GM10248 (cell line): ENCODE measurements around the gene MAP2K2.

ENCODE experiments used
- CTCF ChIA-PET: fragments of 300-600 bp; sonication (Branson Sonifier 250); formaldehyde crosslinking; extraction: SDS; loops from one replicate; lab custom pipeline; 2021; ENCODE audit warnings: antibody characterized with exemption; lab: Yijun Ruan, JAX
- POLR2A ChIA-PET: fragments of 350-650 bp; sonication (Branson Sonifier 250); formaldehyde crosslinking; extraction: SDS; loops from one replicate; lab custom pipeline; 2020; ENCODE audit warnings: antibody characterized with exemption; lab: Yijun Ruan, JAX
- DNase-seq: peaks from one replicate; pipeline ENCODE4 v3.0.0; 2012; ENCODE audit errors: extremely low spot score
- TF ChIP-seq, protein P1 (sequence below): IDR thresholded peaks from 2 replicates; pipeline ENCODE4 v1.5.1; 2012; ENCODE audit warnings: mild to moderate bottlenecking, low read depth; ENCODE audit errors: extremely low read depth, missing control alignments, control extremely low read depth

The MAP2K2 gene

DNA sequence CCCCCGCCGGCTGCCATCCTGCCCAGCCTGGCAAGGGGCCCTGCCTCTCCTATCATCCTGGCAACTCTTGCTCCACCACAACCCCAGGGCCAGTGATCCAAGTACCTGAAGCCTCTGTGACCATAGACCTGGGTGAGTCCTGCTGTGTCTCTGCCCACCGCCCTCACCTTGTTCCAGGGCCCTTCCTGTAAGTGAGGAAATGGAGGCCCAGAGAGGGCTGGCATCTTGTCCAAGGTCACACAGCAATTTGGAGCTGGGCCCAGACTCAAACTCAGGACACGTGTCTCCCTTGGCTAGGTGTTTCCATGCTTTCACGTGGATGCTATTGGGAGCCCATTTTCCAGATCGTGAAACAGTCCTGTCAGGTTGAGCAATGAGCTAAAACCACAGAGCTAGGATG, 33.2 kb upstream of the MAP2K2 start:
- POLR2A ChIA-PET, result no interaction called here
- TF ChIP-seq, protein P1, sequence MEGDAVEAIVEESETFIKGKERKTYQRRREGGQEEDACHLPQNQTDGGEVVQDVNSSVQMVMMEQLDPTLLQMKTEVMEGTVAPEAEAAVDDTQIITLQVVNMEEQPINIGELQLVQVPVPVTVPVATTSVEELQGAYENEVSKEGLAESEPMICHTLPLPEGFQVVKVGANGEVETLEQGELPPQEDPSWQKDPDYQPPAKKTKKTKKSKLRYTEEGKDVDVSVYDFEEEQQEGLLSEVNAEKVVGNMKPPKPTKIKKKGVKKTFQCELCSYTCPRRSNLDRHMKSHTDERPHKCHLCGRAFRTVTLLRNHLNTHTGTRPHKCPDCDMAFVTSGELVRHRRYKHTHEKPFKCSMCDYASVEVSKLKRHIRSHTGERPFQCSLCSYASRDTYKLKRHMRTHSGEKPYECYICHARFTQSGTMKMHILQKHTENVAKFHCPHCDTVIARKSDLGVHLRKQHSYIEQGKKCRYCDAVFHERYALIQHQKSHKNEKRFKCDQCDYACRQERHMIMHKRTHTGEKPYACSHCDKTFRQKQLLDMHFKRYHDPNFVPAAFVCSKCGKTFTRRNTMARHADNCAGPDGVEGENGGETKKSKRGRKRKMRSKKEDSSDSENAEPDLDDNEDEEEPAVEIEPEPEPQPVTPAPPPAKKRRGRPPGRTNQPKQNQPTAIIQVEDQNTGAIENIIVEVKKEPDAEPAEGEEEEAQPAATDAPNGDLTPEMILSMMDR, result no peak
- CTCF ChIA-PET, result interaction anchor here (1.0 to 7.7 kb wide), 2 partner anchors 12 to 17 kb away, joined by 3 to 47 read pairs; no protein-coding TSS in a partner anchor
- no peak for DNase-seq

DNA sequence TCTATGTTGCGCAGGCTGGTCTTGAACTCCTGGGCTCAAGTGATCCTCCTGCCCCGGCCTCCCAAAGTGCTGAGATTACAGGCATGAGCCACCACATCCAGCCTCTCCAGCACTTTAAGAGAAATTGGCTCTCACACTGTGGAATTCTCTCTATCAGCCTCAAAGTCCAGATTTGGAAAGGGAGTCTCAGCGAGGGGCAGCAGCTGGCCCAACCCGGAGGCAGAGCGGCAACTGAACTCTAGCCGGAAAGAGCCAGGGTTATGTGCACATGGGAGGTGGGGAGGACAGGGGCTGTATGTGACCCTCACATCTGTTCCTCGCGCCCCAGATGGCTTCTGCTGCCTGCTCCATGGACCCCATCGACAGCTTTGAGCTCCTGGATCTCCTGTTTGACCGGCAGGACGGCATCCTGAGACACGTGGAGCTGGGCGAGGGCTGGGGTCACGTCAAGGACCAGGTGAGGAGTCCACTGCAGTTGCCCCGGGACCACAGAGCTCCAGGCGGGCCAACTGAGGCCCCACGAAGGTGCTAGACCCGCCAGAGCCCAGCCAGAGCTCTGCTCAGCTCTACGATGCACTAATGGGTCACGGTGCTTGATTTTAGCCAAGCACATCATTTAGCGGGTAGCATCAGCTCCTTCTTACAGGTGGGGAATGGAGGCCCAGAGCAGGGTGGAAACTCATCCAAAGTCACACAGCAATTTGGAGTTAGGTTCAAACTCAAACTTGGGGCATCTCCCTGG, 30.8 kb upstream of the MAP2K2 start:
- DNase-seq, result no peak
- TF ChIP-seq, protein P1, result no peak
- ChIA-PET POLR2A (no interaction called here), CTCF (interaction anchor here (1.5 to 7.7 kb wide), 3 partner anchors 15 to 53 kb away, joined by 4 to 47 read pairs (median 5); no protein-coding TSS in a partner anchor)

DNA sequence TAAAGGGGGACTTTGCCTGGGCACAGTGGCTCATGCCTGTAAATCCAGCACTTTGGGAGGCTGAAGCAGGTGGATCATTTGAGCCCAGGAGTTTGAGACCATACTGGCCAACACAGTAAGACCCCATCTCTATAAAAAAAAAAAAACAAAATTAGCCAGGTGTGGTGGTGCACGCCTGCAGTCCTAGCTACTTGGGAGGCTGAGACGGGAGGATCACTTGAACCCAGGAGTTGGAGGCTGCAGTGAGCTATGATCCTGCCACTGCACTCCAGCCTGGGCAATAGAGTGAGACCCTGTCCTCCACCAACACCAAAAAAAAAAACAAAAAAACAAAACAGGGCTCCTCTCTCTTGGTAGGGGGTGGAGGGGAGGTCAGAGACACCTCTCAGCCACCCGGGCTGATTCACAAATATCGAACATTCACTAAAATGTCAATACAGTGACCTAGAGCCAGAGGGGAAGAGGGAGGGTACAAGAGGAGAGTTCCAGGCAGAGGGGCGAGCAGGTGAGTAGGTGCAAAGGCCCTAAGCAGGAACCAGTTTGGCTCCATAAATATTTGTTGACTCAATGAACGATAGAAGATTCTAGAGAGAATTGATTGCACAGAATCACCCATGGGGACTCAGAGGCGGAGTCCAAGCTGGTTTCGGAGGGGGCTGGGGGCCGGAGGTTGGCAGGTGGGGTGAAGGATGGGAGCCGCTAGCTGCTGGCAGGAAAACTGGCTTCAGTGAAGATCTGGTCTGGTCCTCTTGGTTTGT, 28.5 kb upstream of the MAP2K2 start:
- ChIA-PET CTCF (interaction anchor here (7.7 kb wide), 1 partner anchor 12 kb away, joined by 47 read pairs; no protein-coding TSS in a partner anchor), POLR2A (no interaction called here)
- TF ChIP-seq, protein P1, result no peak
- peak; percentile 11 for DNase-seq

DNA sequence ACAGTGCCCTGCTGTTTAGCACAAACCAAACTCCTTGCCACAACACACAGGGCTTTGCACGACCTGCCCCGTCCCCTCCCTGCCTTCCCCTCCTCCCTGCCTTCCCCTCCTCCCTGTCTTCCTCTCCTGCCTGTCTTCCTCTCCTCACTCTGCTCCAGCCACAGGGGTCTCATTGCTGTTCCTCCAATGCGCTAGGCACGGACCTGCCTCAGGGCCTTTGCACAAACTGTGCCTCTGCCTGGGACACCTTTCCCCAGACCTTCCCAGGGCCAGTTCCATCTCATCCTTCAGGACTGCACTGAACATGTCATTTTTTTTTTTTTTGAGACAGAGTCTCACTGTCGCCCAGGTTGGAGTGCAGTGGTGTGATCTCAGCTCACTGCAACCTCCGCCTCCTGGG, 27.7 kb upstream of the MAP2K2 start:
- ChIA-PET CTCF (interaction anchor here (3.7 to 7.7 kb wide), 2 partner anchors 11 to 12 kb away, joined by 23 to 47 read pairs; no protein-coding TSS in a partner anchor), POLR2A (no interaction called here)
- TF ChIP-seq, protein P1, result no peak
- DNase-seq, result no peak

DNA sequence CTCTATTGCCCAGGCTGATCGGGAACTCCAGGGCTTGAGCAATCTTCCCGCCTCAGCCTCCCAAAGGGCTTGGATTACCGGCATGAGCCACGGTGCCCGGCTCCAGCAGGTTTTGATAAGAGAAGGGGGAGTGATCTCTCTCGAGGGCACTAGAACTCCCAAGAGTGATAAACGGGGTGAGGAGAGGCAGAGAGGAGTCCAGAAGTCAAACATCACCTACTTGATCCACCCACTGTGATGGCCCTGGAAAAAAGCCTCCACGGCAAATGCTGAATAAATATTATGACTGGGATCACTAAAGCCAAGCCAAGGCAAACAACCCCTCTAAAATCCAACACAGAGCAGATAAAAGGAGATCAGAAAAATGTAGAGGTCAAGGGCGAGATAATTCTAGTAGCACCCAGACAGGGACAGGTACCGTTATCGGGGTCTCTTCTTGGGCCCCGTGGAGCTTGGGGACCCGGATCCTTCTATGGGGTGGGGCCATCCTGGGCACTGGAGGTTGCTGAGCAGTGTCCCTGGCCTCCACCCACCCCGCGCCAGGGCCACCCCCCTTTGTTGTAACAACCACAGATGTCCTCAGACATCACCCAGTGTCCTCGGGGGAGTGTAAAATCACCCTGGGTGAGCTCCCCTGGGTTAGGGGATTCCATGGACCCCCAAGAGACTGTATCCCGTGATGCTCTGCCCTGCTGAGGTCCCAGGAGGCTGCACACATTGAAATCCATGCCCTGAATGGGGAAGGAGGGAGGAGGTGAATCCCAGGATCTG, 25.8 kb upstream of the MAP2K2 start:
- DNase-seq, result no peak
- ChIA-PET CTCF (interaction anchor here (3.7 kb wide), 1 partner anchor 10 kb away, joined by 23 read pairs; no protein-coding TSS in a partner anchor), POLR2A (no interaction called here)
- TF ChIP-seq, protein P1, result no peak
